ENCODE measurements around the gene GNAL.
"Not testable (repeated sequence)": the region's sequence is repeated elsewhere in the genome, so short reads cannot be mapped to it uniquely, and the experiment has no call there.

Gene GNAL

DNA sequence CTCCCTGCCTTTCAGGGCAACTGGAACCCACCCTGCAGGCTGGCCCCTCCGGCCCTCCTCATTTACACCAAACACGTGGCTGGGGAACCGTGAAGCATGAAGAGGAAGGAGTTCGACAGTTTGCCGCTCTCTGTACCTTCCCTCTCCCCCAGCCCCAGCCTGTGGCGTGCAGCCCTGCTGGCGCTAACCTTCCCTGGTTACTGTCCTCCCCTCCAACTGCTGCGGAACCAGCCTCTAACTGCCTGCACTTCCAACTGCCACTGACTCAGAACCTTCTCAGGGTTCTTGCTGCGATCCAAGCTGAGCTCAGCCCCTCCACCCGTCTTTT is 19.2 kb upstream of the GNAL start:
- DNase-seq, result no peak

GRCh38 chr18:11671156-11671555 is 17.9 kb upstream of the GNAL start:
- DNase-seq, result no peak

- DNase-seq, result no peak
Measured at GRCh38 chr18:11672198-11672597, 16.9 kb upstream of the GNAL start.

GRCh38 chr18:11672846-11673454 is 16.1 kb upstream of the GNAL start:
- DNase-seq, result no peak

DNA sequence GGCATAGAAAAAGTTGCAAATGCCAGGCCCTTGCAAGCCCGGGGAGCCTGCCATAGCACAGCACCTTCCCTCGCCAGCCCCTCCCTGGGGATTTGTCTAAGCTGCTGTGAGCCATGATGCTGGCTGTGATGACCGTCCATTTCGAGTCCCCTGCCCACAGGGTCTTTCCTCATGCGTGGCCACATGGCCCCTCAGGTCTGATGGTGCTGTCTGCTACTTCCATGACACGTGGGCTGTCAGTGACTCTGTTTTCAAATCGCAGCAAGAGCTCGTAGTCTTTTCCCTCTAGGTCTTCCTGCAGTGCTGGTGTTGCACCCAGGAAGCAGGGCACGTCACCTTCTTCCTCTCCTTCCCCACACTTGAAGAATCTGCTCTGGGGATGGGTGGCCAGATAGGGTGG is 15.5 kb upstream of the GNAL start:
- DNase-seq, result no peak

DNA sequence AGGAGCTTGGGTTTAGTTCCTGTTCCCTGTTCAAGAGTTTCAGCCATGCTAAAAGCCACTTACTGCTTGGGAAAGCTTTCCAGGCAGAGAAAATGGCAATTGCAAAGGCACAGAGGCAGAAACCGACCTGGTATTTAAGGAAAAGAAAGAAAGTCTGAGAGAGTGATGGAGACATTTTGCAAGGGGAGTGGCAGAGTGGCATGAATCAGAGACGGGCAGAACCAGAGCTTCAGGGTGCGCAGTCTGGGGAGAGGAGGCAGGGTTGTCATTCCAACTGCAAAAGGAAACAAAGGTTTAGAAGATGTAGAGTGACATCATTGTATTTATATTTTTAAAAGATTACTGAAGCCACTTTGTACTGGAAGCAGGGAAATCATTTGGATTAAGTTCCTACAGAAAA is 14.9 kb upstream of the GNAL start:
- DNase-seq, result no peak

DNA sequence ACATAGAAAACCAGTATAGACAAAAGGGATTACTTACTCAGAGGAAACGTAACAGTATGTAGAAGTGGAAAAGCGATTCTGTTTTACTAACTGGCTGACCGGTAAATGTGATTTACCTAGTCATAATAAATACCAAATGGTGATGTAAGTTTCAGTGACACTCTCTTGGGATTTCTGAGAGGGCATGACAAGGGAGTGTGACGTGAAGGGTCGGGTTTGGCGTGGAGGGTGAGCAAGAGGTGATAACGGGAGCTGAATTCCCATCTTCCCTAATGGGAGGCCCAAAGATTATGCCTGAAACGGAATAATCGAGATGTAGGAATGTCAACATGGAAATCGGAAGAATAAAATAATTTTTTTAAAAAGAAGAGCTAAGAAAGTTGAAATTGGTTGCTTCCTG is 12.7 kb upstream of the GNAL start:
- DNase-seq, result no peak

- DNase-seq, result no peak
Measured at GRCh38 chr18:11676867-11677266, 12.2 kb upstream of the GNAL start.

DNA sequence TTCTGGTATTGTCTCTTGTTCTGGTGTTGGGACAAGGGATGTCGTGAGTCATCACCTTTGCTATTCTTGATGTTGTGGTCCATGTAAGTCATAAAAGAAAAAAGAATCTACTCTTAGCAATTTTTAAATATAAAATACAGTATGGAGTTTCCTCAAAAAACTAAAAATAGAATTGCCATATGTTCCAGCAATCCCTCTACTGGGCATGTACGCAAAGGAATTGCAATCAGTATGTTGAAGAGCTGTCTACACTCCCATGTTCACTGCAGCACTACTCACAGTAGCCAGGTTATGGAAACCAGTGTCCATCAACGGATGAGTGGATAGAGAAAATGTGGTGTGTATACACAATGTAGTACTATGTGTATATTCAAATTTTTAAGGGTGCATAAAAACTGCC is 10.9 kb upstream of the GNAL start:
- no peak for DNase-seq

- DNase-seq, result peak; percentile 77
Measured at GRCh38 chr18:11689669-11690565, 853 bp downstream of the GNAL start.

DNA sequence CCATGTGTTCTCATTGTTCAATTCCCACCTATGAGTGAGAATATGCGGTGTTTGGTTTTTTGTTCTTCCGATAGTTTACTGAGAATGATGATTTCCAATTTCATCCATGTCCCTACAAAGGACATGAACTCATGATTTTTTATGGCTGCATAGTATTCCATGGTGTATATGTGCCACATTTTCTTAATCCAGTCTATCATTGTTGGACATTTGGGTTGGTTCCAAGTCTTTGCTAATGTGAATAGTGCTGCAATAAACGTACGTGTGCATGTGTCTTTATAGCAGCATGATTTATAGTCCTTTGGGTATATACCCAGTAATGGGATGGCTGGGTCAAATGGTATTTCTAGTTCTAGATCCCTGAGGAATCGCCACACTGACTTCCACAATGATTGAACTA is 1.6 kb downstream of the GNAL start:
- DNase-seq, result not testable (repeated sequence)

- no peak for DNase-seq
Measured at GRCh38 chr18:11695736-11696135, 6.7 kb downstream of the GNAL start.

- no peak for DNase-seq
Measured at GRCh38 chr18:11696451-11696850, 7.4 kb downstream of the GNAL start.

GRCh38 chr18:11700876-11701275 is 11.8 kb downstream of the GNAL start:
- DNase-seq, result no peak

- no peak for DNase-seq
Measured at GRCh38 chr18:11710578-11710977, 21.5 kb downstream of the GNAL start.

- DNase-seq, result no peak
Measured at GRCh38 chr18:11713756-11714155, 24.7 kb downstream of the GNAL start.

DNA sequence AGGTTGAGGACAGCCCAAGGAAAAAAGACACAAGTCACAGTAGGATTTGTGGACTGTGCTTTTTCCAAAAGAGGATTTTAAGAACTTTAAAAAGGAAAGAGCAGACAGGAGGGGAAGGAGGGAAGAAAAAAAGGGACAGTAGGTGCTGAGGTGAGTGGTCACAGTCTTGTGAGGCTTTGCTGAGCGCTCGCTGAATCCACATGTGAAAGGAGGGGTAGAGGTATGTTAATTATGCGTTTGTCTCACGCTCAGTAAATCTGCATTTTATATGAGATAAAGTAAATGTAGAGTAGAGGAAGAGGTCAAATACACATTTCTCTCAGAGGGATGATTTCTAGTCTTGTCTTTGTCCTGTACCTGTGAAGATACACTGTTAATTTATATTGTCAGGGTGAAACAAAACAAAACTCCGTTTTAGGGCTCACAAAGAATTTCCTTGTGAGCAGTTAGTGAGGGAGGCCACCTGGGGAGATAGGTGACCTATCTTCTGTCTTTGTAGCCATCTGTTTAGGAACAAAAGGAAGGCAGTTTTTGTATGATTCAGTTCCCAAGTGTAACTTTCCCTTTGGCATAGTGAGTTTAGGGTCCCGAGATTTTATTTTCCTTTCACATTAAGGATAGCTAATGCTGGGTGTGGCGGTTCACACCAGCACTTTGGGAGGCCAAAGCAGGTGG is 25.3 kb downstream of the GNAL start:
- DNase-seq, result no peak

DNA sequence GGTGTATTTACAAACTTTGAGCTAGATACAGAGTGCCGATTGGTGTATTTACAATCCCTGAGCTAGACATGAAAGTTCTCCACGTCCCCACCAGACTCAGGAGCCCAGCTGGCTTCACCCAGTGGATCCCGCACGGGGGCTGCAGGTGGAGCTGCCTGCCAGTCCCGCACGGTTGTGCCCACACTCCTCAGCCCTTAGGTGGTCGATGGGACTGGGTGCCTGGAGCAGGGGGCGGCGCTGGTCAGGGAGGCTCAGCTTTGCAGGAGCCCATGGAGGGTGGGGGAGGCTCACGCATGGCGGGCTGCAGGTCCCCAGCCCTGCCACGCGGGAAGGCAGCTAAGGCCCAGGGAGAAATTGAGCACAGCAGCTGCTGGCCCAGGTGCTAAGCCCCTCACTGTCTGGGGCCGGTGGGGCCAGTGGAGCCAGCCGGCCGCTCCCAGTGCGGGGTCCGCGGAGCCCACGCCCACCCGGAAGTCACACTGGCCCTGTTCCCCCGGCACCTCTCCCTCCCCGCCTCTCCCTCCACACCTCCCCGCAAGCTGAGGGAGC is 27.8 kb downstream of the GNAL start:
- not testable (repeated sequence) for DNase-seq

DNA sequence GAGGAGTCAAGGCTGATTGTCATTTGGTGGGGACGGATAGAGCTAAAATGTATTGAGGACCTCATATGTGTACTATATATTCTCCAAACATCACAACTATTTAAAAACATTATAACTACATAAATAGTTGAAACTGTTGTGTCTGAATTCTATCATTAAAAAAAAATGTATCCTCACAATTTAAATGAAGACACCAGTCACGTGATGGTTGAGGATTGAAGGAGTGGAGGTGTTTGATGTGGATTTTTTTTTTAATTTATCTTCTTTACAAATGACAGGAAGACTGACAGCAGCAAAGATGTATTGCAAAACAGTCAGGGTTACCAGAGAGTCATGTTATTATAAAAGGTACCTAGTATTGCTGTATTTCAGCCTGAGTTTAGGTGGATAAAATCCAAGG is 30.0 kb downstream of the GNAL start:
- no peak for DNase-seq

DNA sequence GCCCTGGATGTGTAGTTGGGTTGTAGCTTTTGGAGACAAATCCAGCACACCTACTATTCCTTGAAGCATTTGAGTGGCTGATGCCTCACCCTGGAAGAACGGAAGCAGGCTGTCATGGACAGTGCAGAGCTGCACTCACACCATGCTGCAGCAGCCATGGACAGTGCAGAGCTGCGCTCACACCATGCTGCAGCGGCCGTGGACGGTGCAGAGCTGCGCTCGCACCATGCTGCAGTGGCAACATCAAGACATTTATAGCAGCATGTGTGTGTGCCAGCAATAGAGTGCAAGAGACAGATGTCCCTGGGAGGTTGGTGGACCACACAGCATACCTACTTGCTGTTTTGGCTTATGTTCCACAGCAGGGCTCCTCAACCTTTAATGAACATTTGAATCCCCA is 30.6 kb downstream of the GNAL start:
- DNase-seq, result no peak

- no peak for DNase-seq
Measured at GRCh38 chr18:11721720-11722119, 32.7 kb downstream of the GNAL start.

DNA sequence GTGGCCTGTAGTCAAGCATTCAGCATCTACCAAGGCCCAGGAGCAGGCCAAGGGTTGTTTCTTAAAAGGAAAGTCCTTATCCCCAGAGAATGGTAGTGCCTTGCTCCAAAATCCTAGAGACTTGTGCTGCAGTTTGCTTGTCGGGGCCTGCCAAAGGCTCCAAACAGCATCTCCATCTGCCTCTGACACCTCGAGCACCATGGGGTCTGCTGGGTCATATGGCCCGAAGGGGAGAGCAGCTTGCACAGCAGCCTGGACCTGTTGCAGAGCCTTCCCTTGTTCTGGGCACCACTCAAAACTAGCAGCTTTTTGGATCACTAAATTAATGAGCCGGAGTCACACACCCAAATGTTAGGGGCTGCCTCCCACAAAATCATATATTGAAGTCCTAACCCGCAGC is 35.7 kb downstream of the GNAL start:
- no peak for DNase-seq

GRCh38 chr18:11726556-11726955 is 37.5 kb downstream of the GNAL start:
- no peak for DNase-seq

DNA sequence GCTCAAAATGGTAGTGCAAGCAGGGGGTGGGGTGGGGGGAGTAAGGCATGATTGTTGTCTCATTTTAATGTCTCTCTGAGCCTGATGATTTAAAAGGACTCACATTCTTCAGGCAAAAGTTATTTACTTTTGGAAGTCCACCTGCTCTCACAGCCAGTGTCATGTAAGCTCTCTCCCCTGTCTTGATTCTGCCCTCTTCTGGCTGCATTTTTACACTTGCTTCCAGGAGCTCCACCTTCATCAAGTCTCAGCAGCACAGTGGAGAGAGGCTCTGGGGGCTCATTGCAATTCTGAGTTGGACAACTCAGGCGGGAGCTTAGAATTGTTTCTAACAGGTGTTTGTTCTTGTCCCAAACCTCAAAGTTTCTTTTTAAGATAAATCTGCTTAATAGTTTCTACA is 39.2 kb downstream of the GNAL start:
- DNase-seq, result no peak

Measured in retina (tissue), 1 donor.